ENCODE data around the gene PCGF2. TPM values are rescaled to one million over a fixed set of nuclear protein-coding genes. Genes with fewer than 3 reads are reported as not detected.

The PCGF2 gene
- total and polyA plus RNA-seq, 9 of the 15 experiments (the other 6 are each of a cell fraction or from before 2014, with no cell fraction given), result 1.3 to 33.4 (median 7.0) TPM

DNA sequence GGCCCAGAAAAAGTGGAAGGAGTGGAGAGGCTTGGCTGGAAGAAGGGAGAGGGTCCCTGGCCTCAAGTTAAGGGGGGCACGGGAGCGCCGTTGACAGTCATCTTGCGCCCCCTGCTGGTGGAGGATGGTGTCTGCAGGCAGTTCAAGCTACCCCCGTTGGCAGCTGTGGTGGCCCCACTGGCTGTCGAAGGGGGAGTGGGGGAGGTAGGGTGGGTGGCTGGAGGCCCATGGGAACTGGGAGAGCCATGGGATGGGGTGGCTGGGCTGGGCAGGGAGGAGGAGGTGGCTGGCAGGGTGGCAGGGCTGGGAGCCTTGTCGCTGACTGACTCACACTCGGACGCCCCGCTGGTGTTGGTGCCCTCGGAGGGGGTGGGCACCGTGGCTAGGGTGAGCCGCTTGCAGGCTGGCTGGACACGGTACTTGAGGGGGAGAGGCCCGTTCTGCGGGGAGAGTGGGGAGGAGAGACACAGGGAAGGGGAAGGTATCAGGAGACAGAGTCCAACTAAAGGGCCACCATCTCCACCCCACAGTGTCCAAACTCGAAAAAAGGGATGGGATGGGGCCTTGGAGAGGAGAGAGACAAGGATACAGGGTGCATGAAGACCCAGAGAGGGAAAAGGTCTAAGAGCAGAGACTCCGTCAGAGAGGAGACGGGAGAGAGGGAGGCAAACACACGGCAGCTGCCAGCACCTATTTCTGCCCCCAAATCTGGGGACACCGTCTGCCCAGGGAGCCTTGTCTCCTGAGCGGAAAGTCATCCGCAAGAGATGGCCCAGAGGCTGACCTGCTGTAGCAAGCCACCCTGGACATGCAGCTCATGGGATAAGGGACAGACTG is 12.8 kb downstream of the PCGF2 start (continued):
- TF ChIP-seq, protein P1, sequence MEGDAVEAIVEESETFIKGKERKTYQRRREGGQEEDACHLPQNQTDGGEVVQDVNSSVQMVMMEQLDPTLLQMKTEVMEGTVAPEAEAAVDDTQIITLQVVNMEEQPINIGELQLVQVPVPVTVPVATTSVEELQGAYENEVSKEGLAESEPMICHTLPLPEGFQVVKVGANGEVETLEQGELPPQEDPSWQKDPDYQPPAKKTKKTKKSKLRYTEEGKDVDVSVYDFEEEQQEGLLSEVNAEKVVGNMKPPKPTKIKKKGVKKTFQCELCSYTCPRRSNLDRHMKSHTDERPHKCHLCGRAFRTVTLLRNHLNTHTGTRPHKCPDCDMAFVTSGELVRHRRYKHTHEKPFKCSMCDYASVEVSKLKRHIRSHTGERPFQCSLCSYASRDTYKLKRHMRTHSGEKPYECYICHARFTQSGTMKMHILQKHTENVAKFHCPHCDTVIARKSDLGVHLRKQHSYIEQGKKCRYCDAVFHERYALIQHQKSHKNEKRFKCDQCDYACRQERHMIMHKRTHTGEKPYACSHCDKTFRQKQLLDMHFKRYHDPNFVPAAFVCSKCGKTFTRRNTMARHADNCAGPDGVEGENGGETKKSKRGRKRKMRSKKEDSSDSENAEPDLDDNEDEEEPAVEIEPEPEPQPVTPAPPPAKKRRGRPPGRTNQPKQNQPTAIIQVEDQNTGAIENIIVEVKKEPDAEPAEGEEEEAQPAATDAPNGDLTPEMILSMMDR (IDR thresholded peaks at IDR 0.05 in 2 of 3, conservative IDR thresholded peaks at IDR 0.05 in 1 of 3; ENCODE audit: insufficient read depth in 2 of 3, low read depth in 1 of 3, low read length in 3 of 3), result peak; percentile 77 to 90 (median 83)
- TF ChIP-seq MCM5 (IDR thresholded peaks at IDR 0.05; ENCODE audit: low read depth), result no peak
- no peak for TF ChIP-seq ELF1 (tag; IDR thresholded peaks at IDR 0.05)
- TF ChIP-seq, protein P2, sequence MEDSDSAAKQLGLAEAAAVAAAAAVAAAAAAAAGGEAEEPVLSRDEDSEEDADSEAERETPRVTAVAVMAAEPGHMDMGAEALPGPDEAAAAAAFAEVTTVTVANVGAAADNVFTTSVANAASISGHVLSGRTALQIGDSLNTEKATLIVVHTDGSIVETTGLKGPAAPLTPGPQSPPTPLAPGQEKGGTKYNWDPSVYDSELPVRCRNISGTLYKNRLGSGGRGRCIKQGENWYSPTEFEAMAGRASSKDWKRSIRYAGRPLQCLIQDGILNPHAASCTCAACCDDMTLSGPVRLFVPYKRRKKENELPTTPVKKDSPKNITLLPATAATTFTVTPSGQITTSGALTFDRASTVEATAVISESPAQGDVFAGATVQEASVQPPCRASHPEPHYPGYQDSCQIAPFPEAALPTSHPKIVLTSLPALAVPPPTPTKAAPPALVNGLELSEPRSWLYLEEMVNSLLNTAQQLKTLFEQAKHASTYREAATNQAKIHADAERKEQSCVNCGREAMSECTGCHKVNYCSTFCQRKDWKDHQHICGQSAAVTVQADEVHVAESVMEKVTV (CRISPR knock-in tag; IDR thresholded peaks at IDR 0.05), result peak; percentile 59; the same call in 1 of the 2 replicates
- TF ChIP-seq, protein P3, sequence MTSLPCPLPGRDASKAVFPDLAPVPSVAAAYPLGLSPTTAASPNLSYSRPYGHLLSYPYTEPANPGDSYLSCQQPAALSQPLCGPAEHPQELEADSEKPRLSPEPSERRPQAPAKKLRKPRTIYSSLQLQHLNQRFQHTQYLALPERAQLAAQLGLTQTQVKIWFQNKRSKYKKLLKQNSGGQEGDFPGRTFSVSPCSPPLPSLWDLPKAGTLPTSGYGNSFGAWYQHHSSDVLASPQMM (CRISPR knock-in tag; IDR thresholded peaks at IDR 0.05), result no peak
- TF ChIP-seq NR2C2 (CRISPR knock-in tag; IDR thresholded peaks at IDR 0.05), result no peak
- no peak for TF ChIP-seq NR2C2 (tag; IDR thresholded peaks at IDR 0.05)
- TF ChIP-seq ZNF766 (CRISPR knock-in tag; conservative IDR thresholded peaks at IDR 0.05), result no peak
- TF ChIP-seq, protein P4, sequence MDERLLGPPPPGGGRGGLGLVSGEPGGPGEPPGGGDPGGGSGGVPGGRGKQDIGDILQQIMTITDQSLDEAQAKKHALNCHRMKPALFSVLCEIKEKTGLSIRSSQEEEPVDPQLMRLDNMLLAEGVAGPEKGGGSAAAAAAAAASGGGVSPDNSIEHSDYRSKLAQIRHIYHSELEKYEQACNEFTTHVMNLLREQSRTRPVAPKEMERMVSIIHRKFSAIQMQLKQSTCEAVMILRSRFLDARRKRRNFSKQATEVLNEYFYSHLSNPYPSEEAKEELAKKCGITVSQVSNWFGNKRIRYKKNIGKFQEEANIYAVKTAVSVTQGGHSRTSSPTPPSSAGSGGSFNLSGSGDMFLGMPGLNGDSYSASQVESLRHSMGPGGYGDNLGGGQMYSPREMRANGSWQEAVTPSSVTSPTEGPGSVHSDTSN (CRISPR knock-in tag; IDR thresholded peaks at IDR 0.05; ENCODE audit: low read depth), result no peak
- TF ChIP-seq, protein P4 (tag; conservative IDR thresholded peaks at IDR 0.05; ENCODE audit: low read depth), result no peak
- TF ChIP-seq ZNF695 (CRISPR knock-in tag; IDR thresholded peaks at IDR 0.05), result no peak
- TF ChIP-seq ZNF140 (CRISPR knock-in tag; IDR thresholded peaks at IDR 0.05), result no peak
- TF ChIP-seq, protein P5, sequence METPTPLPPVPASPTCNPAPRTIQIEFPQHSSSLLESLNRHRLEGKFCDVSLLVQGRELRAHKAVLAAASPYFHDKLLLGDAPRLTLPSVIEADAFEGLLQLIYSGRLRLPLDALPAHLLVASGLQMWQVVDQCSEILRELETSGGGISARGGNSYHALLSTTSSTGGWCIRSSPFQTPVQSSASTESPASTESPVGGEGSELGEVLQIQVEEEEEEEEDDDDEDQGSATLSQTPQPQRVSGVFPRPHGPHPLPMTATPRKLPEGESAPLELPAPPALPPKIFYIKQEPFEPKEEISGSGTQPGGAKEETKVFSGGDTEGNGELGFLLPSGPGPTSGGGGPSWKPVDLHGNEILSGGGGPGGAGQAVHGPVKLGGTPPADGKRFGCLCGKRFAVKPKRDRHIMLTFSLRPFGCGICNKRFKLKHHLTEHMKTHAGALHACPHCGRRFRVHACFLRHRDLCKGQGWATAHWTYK (CRISPR knock-in tag; IDR thresholded peaks at IDR 0.05), result no peak
- TF ChIP-seq DMBX1 (CRISPR knock-in tag; IDR thresholded peaks at IDR 0.05; ENCODE audit: borderline replicate concordance), result no peak
- TF ChIP-seq ZSCAN29 (IDR thresholded peaks at IDR 0.05), result no peak
- no peak for TF ChIP-seq ZNF57 (CRISPR knock-in tag; IDR thresholded peaks at IDR 0.05)
- TF ChIP-seq, protein P6, sequence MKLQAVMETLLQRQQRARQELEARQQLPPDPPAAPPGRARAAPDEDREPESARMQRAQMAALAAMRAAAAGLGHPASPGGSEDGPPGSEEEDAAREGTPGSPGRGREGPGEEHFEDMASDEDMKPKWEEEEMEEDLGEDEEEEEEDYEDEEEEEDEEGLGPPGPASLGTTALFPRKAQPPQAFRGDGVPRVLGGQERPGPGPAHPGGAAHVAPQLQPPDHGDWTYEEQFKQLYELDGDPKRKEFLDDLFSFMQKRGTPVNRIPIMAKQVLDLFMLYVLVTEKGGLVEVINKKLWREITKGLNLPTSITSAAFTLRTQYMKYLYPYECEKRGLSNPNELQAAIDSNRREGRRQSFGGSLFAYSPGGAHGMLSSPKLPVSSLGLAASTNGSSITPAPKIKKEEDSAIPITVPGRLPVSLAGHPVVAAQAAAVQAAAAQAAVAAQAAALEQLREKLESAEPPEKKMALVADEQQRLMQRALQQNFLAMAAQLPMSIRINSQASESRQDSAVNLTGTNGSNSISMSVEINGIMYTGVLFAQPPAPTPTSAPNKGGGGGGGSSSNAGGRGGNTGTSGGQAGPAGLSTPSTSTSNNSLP (IDR thresholded peaks at IDR 0.05; ENCODE audit: borderline replicate concordance, low read depth, low read length), result no peak

Measured in K562 (cell line).